Body of pancreas (tissue), 4 donors: ENCODE measurements around the gene CA12.

Experiments used
- CTCF ChIP-seq, 7 experiments: fragments of 450-650 bp in 4 of 7; fragments of 200-600 bp in 3 of 7; sonication (generic) in 3 of 7; IDR thresholded peaks; one replicate each; pipeline ENCODE4 v1.5.1; 2016 to 2019; ENCODE audit warnings: antibody characterized with exemption in 7 of 7
- POLR2A ChIP-seq, 3 donors: fragments of 450-650 bp; IDR thresholded peaks; one replicate each; pipeline ENCODE4 v1.6.1; 2016; ENCODE audit warnings: antibody characterized with exemption in 3 of 3, mild to moderate bottlenecking in 2 of 3

- TF ChIP-seq CTCF (IDR thresholded peaks at IDR 0.05) (no peak), POLR2A (IDR thresholded peaks at IDR 0.05) (no peak)
Measured at GRCh38 chr15:63332367-63333124, 49.1 kb downstream of the CA12 start.
